CD4-positive, alpha-beta T cell (primary cell): ENCODE measurements around the gene SYTL3. TPM values are rescaled to one million over a fixed set of nuclear protein-coding genes. Genes with fewer than 3 reads are reported as not detected.

ENCODE experiments used
- ATAC-seq: fragments of 200-7000 bp; cut with Tn5 transposase; one replicate; pipeline ENCODE4 v1.10.0; 2022; ENCODE audit warnings: mild to moderate bottlenecking; ENCODE audit not compliant: poor library complexity
- CTCF ChIA-PET: fragments of 350-600 bp; sonication (Branson Sonifier 250); formaldehyde crosslinking; loops from one replicate; lab custom pipeline; 2021; ENCODE audit warnings: antibody characterized with exemption, inconsistent platforms; lab: Charles Lee
- POLR2A ChIA-PET: fragments of 350-600 bp; sonication (Branson Sonifier 250); formaldehyde crosslinking; loops from one replicate; lab custom pipeline; 2021; ENCODE audit warnings: antibody characterized with exemption, inconsistent platforms; lab: Charles Lee
- DNase-seq, 14 experiments: peaks; one replicate each; pipeline ENCODE4 v3.0.0-alpha.2; 2013 to 2020; ENCODE audit warnings: mixed read lengths in 2 of 14
- H3K27ac ChIP-seq, 2 donors: one replicate each; pipeline versions ENCODE4 v1.5.1 to v1.7.0; 2013; ENCODE audit warnings: low read length in 2 of 2, low read depth in 1 of 2, mild to moderate bottlenecking in 1 of 2
- H3K27me3 ChIP-seq, 2 experiments: 1 replicate in 1 of 2; 2 replicates in 1 of 2; pipeline versions ENCODE4 v1.6.1 to v1.7.0; 2013; ENCODE audit warnings: low read length in 2 of 2, control low read depth in 1 of 2, mild to moderate bottlenecking in 1 of 2, moderate library complexity in 1 of 2; ENCODE audit not compliant: insufficient read depth in 2 of 2, control insufficient read depth in 1 of 2
- H3K36me3 ChIP-seq: one replicate; pipeline ENCODE4 v1.6.1; 2013; ENCODE audit warnings: low read length, control low read depth; ENCODE audit not compliant: insufficient read depth
- H3K4me1 ChIP-seq: one replicate; pipeline ENCODE4 v1.6.1; 2013; ENCODE audit warnings: low read length, control low read depth; ENCODE audit not compliant: insufficient read depth
- H3K4me3 ChIP-seq: one replicate; pipeline ENCODE4 v1.5.1; 2013; ENCODE audit warnings: mild to moderate bottlenecking, low read length, moderate library complexity
- H3K9me3 ChIP-seq, 2 experiments: 1 replicate in 1 of 2; 2 replicates in 1 of 2; pipeline versions ENCODE4 v1.6.1 to v1.7.0; 2013; ENCODE audit warnings: low read length in 2 of 2, mild to moderate bottlenecking in 2 of 2, control low read depth in 1 of 2, moderate library complexity in 1 of 2; ENCODE audit not compliant: control insufficient read depth in 1 of 2, insufficient read depth in 1 of 2
- H3K27ac Mint-ChIP-seq: one replicate; pipeline ENCODE4 v1.8.0; 2020; ENCODE audit warnings: mixed read lengths
- H3K27me3 Mint-ChIP-seq: one replicate; pipeline ENCODE4 v1.8.0; 2021; ENCODE audit warnings: mixed read lengths
- H3K36me3 Mint-ChIP-seq: one replicate; pipeline ENCODE4 v1.8.0; 2021; ENCODE audit warnings: low read depth, mixed read lengths
- H3K4me1 Mint-ChIP-seq: one replicate; pipeline ENCODE4 v1.8.0; 2021; ENCODE audit warnings: low read depth, mixed read lengths
- H3K4me3 Mint-ChIP-seq: one replicate; pipeline ENCODE4 v1.8.0; 2020; ENCODE audit warnings: mild to moderate bottlenecking, mixed read lengths
- H3K9me3 Mint-ChIP-seq: one replicate; pipeline ENCODE4 v1.8.0; 2020; ENCODE audit warnings: mixed read lengths
- CTCF ChIP-seq: fragments of 200-600 bp; IDR thresholded peaks from one replicate; pipeline ENCODE4 v1.8.0; 2022; ENCODE audit warnings: antibody characterized with exemption, mild to moderate bottlenecking
- intact Hi-C, 2 experiments: fragments of 100-400 bp; cut with DNase I in 1 of 2; cut with micrococcal nuclease in 1 of 2; formaldehyde crosslinking; loops; one replicate each; pipeline versions ENCODE4 v1.15.1 to v1.9.0; 2023 to 2025; cut with DNase I, micrococcal nuclease
- total RNA-seq, 174 experiments: library from RNA in 2 of 174; stranded (reverse) in 2 of 174; gene quantifications; one replicate each; pipeline ENCODE4 v1.2.3 and lab custom pipeline; 2021 to 2026

SYTL3 gene
- total RNA-seq, 2 experiments from 2014 or later, result 41.2 to 42.7 TPM

GRCh38 chr6:158687506-158687905 lies 37.7 kb downstream of the SYTL3 start:
- intact Hi-C loops, result loop anchor here in 1 of 2 experiments (1.0 kb wide), 2 partner anchors 34 to 38 kb away; no protein-coding TSS in a partner anchor
- Histone ChIP-seq H3K36me3 (peaks cover 15% of the 10 kb centered on the region), H3K9me3 (no peaks in the 10 kb centered on the region), H3K4me3 (no peak overlapping the region), H3K27me3 (no peaks in the 10 kb centered on the region), H3K4me1 (peaks cover 58% of the 10 kb centered on the region), H3K27ac (peak overlapping the region; percentile 76 to 89)
- POLR2A ChIA-PET, result interaction anchor here (2.0 to 3.0 kb wide), 2 partner anchors 25 to 44 kb away, joined by 9 to 11 read pairs; partner anchors contain the start of gene DYNLT1
- Mint-ChIP-seq H3K27ac (peak overlapping the region; percentile 95), H3K27me3 (no peaks in the 10 kb centered on the region), H3K9me3 (no peaks in the 10 kb centered on the region), H3K4me3 (peak overlapping the region; percentile 22), H3K4me1 (peaks cover 54% of the 10 kb centered on the region), H3K36me3 (peaks cover 49% of the 10 kb centered on the region)
- CTCF ChIA-PET, result no interaction called here
- no peak for TF ChIP-seq CTCF
- DNase-seq (no peak), ATAC-seq (no peak)

- Mint-ChIP-seq H3K4me3 (no peak overlapping the region), H3K36me3 (peaks cover 35% of the 10 kb centered on the region), H3K27me3 (no peaks in the 10 kb centered on the region), H3K4me1 (peaks cover 48% of the 10 kb centered on the region), H3K27ac (no peak overlapping the region), H3K9me3 (no peaks in the 10 kb centered on the region)
- Histone ChIP-seq H3K4me1 (peaks cover 58% of the 10 kb centered on the region), H3K27ac (peak overlapping the region in 1 of 2 donors; percentile 18), H3K4me3 (no peak overlapping the region), H3K27me3 (no peaks in the 10 kb centered on the region), H3K9me3 (no peaks in the 10 kb centered on the region), H3K36me3 (peaks cover 3% of the 10 kb centered on the region)
- intact Hi-C loops, result no loop called here
- CTCF ChIA-PET, result interaction anchor here (4.2 kb wide), 1 partner anchor 27 kb away, joined by 52 read pairs; no protein-coding TSS in a partner anchor
- POLR2A ChIA-PET, result no interaction called here
- ATAC-seq, result no peak
- TF ChIP-seq CTCF, result no peak
- peak in 3 of 14 experiments; percentile 28 to 60 (median 43) for DNase-seq
Measured at GRCh38 chr6:158688860-158689259, 39.0 kb downstream of the SYTL3 start.

GRCh38 chr6:158694913-158695312 lies 45.1 kb downstream of the SYTL3 start:
- H3K36me3 ChIP-seq, result peaks cover 13% of the 10 kb centered on the region
- no peak overlapping the region for H3K27ac ChIP-seq
- no peak overlapping the region for H3K4me3 ChIP-seq
- no peaks in the 10 kb centered on the region for H3K27me3 ChIP-seq
- Mint-ChIP-seq H3K4me3 (no peak overlapping the region), H3K4me1 (peaks cover 5% of the 10 kb centered on the region), H3K27me3 (no peaks in the 10 kb centered on the region), H3K9me3 (no peaks in the 10 kb centered on the region), H3K27ac (no peak overlapping the region), H3K36me3 (peaks cover 23% of the 10 kb centered on the region)
- ChIA-PET CTCF (no interaction called here), POLR2A (no interaction called here)
- no peak for DNase-seq
- intact Hi-C loops, result loop anchor here in 1 of 2 experiments (5.0 kb wide), 1 partner anchor 38 kb away; no protein-coding TSS in a partner anchor
- no peak for ATAC-seq
- peaks cover 13% of the 10 kb centered on the region for H3K4me1 ChIP-seq
- TF ChIP-seq CTCF, result no peak
- H3K9me3 ChIP-seq, result no peaks in the 10 kb centered on the region
